Measurements from ENCODE around the gene CCDC32.

DNA sequence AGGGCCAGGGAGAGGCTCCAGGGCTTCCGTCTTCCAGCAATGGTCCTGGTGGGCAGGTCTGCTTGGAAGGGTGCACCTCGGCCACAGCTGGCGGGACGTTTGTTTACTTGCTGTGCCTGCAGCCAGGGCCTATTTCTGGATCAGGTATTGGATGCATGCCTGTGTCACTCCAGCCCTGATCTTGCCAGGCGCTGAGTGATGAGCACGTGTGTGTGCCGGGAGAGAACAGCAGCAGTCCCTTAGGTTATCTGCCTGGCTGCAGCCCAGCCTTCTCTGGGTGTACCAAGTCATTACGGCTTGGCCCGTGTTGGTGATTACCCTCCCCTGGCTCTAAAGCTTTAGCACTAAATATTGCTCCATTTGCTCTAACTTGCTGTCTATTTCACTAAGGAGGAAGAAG lies 14.9 kb downstream of the CCDC32 start:
- no peak for TF ChIP-seq POLR2A (IDR thresholded peaks at IDR 0.05)
- TF ChIP-seq, protein P1, sequence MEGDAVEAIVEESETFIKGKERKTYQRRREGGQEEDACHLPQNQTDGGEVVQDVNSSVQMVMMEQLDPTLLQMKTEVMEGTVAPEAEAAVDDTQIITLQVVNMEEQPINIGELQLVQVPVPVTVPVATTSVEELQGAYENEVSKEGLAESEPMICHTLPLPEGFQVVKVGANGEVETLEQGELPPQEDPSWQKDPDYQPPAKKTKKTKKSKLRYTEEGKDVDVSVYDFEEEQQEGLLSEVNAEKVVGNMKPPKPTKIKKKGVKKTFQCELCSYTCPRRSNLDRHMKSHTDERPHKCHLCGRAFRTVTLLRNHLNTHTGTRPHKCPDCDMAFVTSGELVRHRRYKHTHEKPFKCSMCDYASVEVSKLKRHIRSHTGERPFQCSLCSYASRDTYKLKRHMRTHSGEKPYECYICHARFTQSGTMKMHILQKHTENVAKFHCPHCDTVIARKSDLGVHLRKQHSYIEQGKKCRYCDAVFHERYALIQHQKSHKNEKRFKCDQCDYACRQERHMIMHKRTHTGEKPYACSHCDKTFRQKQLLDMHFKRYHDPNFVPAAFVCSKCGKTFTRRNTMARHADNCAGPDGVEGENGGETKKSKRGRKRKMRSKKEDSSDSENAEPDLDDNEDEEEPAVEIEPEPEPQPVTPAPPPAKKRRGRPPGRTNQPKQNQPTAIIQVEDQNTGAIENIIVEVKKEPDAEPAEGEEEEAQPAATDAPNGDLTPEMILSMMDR (IDR thresholded peaks at IDR 0.05): no peak

All from uterus (tissue), 2 donors.